HepG2 (cell line): Measurements from ENCODE around the gene TBATA. TPM values are rescaled to one million over a fixed set of nuclear protein-coding genes. Genes with fewer than 3 reads are reported as not detected.

Source experiments
- ATAC-seq: fragments of 200-7000 bp; cut with Tn5 transposase; 3 replicates; pipeline ENCODE4 v1.9.1; 2020; ENCODE audit warnings: mild to moderate bottlenecking, moderate library complexity
- BruUV-seq: library from RNA; stranded (reverse); fragments of 400-500 nt; replicated peaks from 2 replicates; lab custom pipeline; 2021; lab: Mats Ljungman, UMichigan
- CTCF ChIA-PET: fragments of 300-600 bp; formaldehyde crosslinking; extraction: SDS; loops from one replicate; lab custom pipeline; 2021; ENCODE audit warnings: low total read pairs, inconsistent platforms, low intra/inter-chr PET ratio; lab: Yijun Ruan, JAX
- POLR2A ChIA-PET: fragments of 350-600 bp; sonication (Branson Sonifier 250); formaldehyde crosslinking; loops from one replicate; lab custom pipeline; 2020; ENCODE audit warnings: antibody characterized with exemption, inconsistent platforms; lab: Yijun Ruan, JAX
- DNase-seq: peaks from one replicate; pipeline ENCODE4 v3.0.0-alpha.2; 2015; ENCODE audit warnings: low spot score
- FAIRE-seq: peaks from 3 replicates; lab custom pipeline; 2011; peaks lifted over from hg19 to GRCh38; lab: Jason Lieb, UNC
- H2AFZ ChIP-seq: one replicate; pipeline ENCODE4 v1.6.1; 2011; ENCODE audit warnings: low read length, inconsistent platforms
- H3K27ac ChIP-seq: fragments of 300-600 bp; 3 replicates; pipeline ENCODE4 v1.8.0; 2011; ENCODE audit warnings: mixed run types, mild to moderate bottlenecking, mixed read lengths, low read length, inconsistent platforms; ENCODE audit not compliant: insufficient read depth; ENCODE audit errors: extremely low read length
- H3K27me3 ChIP-seq, 2 experiments: fragments of 200-600 bp in 1 of 2; 2 replicates in 1 of 2; 3 replicates in 1 of 2; pipeline versions ENCODE4 v1.6.0 to v1.8.0; 2011; ENCODE audit warnings: low read length in 2 of 2, mild to moderate bottlenecking in 2 of 2, moderate library complexity in 2 of 2, inconsistent platforms in 1 of 2; ENCODE audit not compliant: insufficient read depth in 2 of 2, control insufficient read depth in 1 of 2
- H3K36me3 ChIP-seq, 2 experiments: fragments of 200-600 bp in 1 of 2; replicated peaks in 1 of 2; 2 replicates in 1 of 2; 3 replicates in 1 of 2; pipeline versions ENCODE4 v1.5.1 to v1.8.0; 2011; ENCODE audit warnings: low read length in 2 of 2, inconsistent platforms in 1 of 2; ENCODE audit not compliant: insufficient read depth in 2 of 2, control insufficient read depth in 1 of 2
- H3K4me1 ChIP-seq: 2 replicates; pipeline ENCODE4 v1.5.1; 2012; ENCODE audit warnings: low read length, inconsistent platforms; ENCODE audit not compliant: insufficient read depth
- H3K4me2 ChIP-seq: 2 replicates; pipeline ENCODE4 v1.6.0; 2011; ENCODE audit warnings: low read depth, low read length, inconsistent platforms
- H3K4me3 ChIP-seq, 3 experiments: fragments of 200-600 bp in 1 of 3; sonication (generic), shearing (Covaris generic) in 1 of 3; replicated peaks in 1 of 3; 2 replicates each; pipeline ENCODE4 v1.5.1; 2011 to 2016; ENCODE audit warnings: low read length in 3 of 3, inconsistent platforms in 2 of 3, low read depth in 2 of 3, mild to moderate bottlenecking in 2 of 3, control low read depth in 1 of 3, mixed read lengths in 1 of 3; ENCODE audit not compliant: insufficient read depth in 1 of 3
- H3K79me2 ChIP-seq: one replicate; pipeline ENCODE4 v1.6.1; 2011; ENCODE audit warnings: low read length, inconsistent platforms; ENCODE audit not compliant: insufficient read depth
- H3K9ac ChIP-seq: 2 replicates; pipeline ENCODE4 v1.6.0; 2011; ENCODE audit warnings: mild to moderate bottlenecking, low read depth, low read length, inconsistent platforms; ENCODE audit not compliant: insufficient read depth
- H3K9me3 ChIP-seq: 2 replicates; pipeline ENCODE4 v1.5.1; 2012; ENCODE audit warnings: mild to moderate bottlenecking, low read length
- H4K20me1 ChIP-seq: 2 replicates; pipeline ENCODE4 v1.6.0; 2011; ENCODE audit warnings: inconsistent platforms, mild to moderate bottlenecking, low read length, moderate library complexity; ENCODE audit not compliant: insufficient read depth
- ATF1 ChIP-seq: IDR thresholded peaks from 2 replicates; pipeline ENCODE4 v1.6.1; 2016; ENCODE audit warnings: mild to moderate bottlenecking, control low read depth
- HCFC1 ChIP-seq: fragments of 150-350 bp; IDR thresholded peaks from 2 replicates; pipeline ENCODE4 v1.6.1; 2014; ENCODE audit warnings: low read depth, low read length
- KDM6A ChIP-seq: IDR thresholded peaks from 2 replicates; pipeline ENCODE4 v1.6.1; 2016; ENCODE audit warnings: low read depth
- RBM22 ChIP-seq: fragments of 200-400 bp; formaldehyde crosslinking; optimal IDR thresholded peaks from 2 replicates; pipeline ENCODE3; 2017; ENCODE audit warnings: mild to moderate bottlenecking, low read length, moderate library complexity
- RELA ChIP-seq: sonication (generic); formaldehyde crosslinking; IDR thresholded peaks from 2 replicates; pipeline ENCODE4 v1.4.0; 2020; ENCODE audit warnings: missing genetic modification reagents
- ZNF232 ChIP-seq: sonication (generic); formaldehyde crosslinking; IDR thresholded peaks from 2 replicates; pipeline ENCODE4 v1.4.0; 2020; ENCODE audit warnings: missing genetic modification reagents, borderline replicate concordance
- ZNF263 ChIP-seq: sonication (generic); formaldehyde crosslinking; IDR thresholded peaks from 2 replicates; pipeline ENCODE4 v1.4.0; 2020; ENCODE audit warnings: missing genetic modification reagents
- ZNF761 ChIP-seq: sonication (generic); formaldehyde crosslinking; conservative IDR thresholded peaks from 2 replicates; pipeline ENCODE4 v1.4.0; 2020; ENCODE audit warnings: mild to moderate bottlenecking, missing genetic modification reagents
- WGBS: methylation state at CpG from one replicate; pipeline ENCODE4 v1.1.6; 2017; ENCODE audit warnings: low lambda C conversion rate; 5-methylcytosine and 5-hydroxymethylcytosine counted together
- in situ Hi-C: cut with HindIII; loops from 2 replicates; pipeline ENCODE4 v1.10.0; 2017; ENCODE audit warnings: low pct_unique_long_range_greater_than_20kb; ENCODE audit not compliant: extremely low pct_ligation_motif_present
- intact Hi-C: fragments of 100-400 bp; cut with micrococcal nuclease; formaldehyde crosslinking; loops from one replicate; pipeline ENCODE4 v1.10.0; 2022; ENCODE audit not compliant: unreplicated experiment
- polyA plus RNA-seq, 8 experiments: library from polyadenylated mRNA; depleted of rRNA in 3 of 8; stranded (reverse) in 7 of 8; unstranded in 1 of 8; fragments of >200 nt; fragmentation: Illumina TruSeq in 4 of 8; extraction: Trizol in 4 of 8; gene quantifications; 2 replicates each; pipeline versions ENCODE4 v1.2.1 to v1.2.3, GENCODE V29; 2011 to 2016; ENCODE audit warnings: low read depth in 4 of 8, missing spikeins in 1 of 8, mixed read lengths in 1 of 8; ENCODE audit not compliant: insufficient read depth in 1 of 8
- total RNA-seq, 5 experiments: library from RNA; depleted of rRNA; stranded (reverse); fragments of >200 nt; fragmentation: Illumina TruSeq; extraction: Trizol; gene quantifications; 2 replicates each; pipeline ENCODE4 v1.2.3, GENCODE V29; 2016; ENCODE audit warnings: low read depth in 1 of 5
- TF ChIP-seq, protein P1 (sequence below): sonication (generic); formaldehyde crosslinking; IDR thresholded peaks from 2 replicates; pipeline ENCODE4 v1.4.0; 2020; ENCODE audit warnings: missing genetic modification reagents, borderline replicate concordance
- TF ChIP-seq, protein P2 (sequence below): sonication (generic); formaldehyde crosslinking; IDR thresholded peaks from 2 replicates; pipeline ENCODE4 v1.5.0; 2020; ENCODE audit warnings: missing genetic modification reagents

Gene TBATA
- total and polyA plus RNA-seq, 2 of the 13 experiments (the other 11 are each of a cell fraction or from before 2014, with no cell fraction given): not detected

DNA sequence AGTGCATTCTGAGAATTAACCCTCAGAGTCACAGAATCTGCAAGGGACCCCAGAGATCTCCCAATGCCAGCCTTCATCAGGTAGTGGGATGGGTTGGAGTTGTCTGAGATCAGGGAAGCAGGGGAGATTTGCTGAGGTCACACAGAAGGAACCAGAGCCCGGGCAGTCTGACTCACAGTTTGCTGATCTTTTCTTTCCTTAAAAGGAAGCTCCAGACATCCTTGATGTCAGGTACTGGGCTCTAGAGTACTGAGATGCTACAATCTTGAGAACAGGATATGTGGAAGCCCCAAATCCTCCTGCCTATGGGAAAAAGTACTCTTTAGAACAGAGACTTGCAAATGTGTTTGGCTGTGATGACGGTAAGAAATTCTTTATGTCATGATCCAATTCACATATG lies 706 bp downstream of the TBATA start (continued):
- TF ChIP-seq RELA (CRISPR knock-in tag): no peak
- TF ChIP-seq, protein P1, sequence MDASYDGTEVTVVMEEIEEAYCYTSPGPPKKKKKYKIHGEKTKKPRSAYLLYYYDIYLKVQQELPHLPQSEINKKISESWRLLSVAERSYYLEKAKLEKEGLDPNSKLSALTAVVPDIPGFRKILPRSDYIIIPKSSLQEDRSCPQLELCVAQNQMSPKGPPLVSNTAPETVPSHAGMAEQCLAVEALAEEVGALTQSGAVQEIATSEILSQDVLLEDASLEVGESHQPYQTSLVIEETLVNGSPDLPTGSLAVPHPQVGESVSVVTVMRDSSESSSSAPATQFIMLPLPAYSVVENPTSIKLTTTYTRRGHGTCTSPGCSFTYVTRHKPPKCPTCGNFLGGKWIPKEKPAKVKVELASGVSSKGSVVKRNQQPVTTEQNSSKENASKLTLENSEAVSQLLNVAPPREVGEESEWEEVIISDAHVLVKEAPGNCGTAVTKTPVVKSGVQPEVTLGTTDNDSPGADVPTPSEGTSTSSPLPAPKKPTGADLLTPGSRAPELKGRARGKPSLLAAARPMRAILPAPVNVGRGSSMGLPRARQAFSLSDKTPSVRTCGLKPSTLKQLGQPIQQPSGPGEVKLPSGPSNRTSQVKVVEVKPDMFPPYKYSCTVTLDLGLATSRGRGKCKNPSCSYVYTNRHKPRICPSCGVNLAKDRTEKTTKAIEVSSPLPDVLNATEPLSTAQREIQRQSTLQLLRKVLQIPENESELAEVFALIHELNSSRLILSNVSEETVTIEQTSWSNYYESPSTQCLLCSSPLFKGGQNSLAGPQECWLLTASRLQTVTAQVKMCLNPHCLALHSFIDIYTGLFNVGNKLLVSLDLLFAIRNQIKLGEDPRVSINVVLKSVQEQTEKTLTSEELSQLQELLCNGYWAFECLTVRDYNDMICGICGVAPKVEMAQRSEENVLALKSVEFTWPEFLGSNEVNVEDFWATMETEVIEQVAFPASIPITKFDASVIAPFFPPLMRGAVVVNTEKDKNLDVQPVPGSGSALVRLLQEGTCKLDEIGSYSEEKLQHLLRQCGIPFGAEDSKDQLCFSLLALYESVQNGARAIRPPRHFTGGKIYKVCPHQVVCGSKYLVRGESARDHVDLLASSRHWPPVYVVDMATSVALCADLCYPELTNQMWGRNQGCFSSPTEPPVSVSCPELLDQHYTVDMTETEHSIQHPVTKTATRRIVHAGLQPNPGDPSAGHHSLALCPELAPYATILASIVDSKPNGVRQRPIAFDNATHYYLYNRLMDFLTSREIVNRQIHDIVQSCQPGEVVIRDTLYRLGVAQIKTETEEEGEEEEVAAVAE (CRISPR knock-in tag): no peak
- TF ChIP-seq ATF1 (CRISPR knock-in tag): no peak
- no peak for TF ChIP-seq RBM22
- TF ChIP-seq ZNF761: no peak
- no peak for TF ChIP-seq KDM6A (CRISPR knock-in tag)
- TF ChIP-seq, protein P2, sequence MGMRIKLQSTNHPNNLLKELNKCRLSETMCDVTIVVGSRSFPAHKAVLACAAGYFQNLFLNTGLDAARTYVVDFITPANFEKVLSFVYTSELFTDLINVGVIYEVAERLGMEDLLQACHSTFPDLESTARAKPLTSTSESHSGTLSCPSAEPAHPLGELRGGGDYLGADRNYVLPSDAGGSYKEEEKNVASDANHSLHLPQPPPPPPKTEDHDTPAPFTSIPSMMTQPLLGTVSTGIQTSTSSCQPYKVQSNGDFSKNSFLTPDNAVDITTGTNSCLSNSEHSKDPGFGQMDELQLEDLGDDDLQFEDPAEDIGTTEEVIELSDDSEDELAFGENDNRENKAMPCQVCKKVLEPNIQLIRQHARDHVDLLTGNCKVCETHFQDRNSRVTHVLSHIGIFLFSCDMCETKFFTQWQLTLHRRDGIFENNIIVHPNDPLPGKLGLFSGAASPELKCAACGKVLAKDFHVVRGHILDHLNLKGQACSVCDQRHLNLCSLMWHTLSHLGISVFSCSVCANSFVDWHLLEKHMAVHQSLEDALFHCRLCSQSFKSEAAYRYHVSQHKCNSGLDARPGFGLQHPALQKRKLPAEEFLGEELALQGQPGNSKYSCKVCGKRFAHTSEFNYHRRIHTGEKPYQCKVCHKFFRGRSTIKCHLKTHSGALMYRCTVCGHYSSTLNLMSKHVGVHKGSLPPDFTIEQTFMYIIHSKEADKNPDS (CRISPR knock-in tag): no peak

DNA sequence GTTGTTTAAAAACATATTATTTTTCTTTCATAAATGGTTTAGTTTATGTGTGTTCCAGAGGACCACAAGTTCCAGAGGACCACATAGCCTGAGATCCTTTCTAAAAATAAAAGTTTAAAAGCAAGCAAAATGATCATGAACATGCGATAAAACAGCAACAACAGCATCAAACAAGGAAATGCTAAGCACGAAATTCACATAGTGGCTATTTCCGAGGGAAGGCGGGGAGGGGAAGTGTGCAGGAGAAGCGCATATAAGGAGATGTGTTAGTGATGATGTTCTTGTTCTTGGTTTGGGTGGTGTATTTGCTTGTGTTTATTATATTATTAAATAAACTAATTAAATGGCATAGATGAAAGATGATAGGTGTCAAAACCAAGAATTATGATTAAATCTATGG lies 1.2 kb downstream of the TBATA start:
- in situ Hi-C loops (no loop called here), intact Hi-C loops (no loop called here)
- ATAC-seq (no peak), FAIRE-seq (no peak), DNase-seq (no peak)
- Histone ChIP-seq H3K9ac (no peak overlapping the region), H3K4me2 (no peak overlapping the region), H3K79me2 (no peaks in the 10 kb centered on the region), H4K20me1 (no peaks in the 10 kb centered on the region), H3K9me3 (no peaks in the 10 kb centered on the region), H3K4me3 (no peak overlapping the region), H3K4me1 (no peaks in the 10 kb centered on the region), H3K27ac (no peak overlapping the region), H2AFZ (no peak overlapping the region), H3K36me3 (no peaks in the 10 kb centered on the region), H3K27me3 (peaks cover 11 to 29% of the 10 kb centered on the region in 2 experiments; a peak in 3 of 5 replicates)
- ChIA-PET CTCF (no interaction called here), POLR2A (no interaction called here)
- BruUV-seq: no TSS peak
- no peak for TF ChIP-seq ZNF232
- TF ChIP-seq HCFC1: no peak
- no peak for TF ChIP-seq ZNF263
- 37% methylated on average over 5 of the region's 5 CpGs for WGBS
